Pancreas (tissue), 10 donors: ENCODE data around the gene NAV2. TPM values are rescaled to one million over a fixed set of nuclear protein-coding genes. Genes with fewer than 3 reads are reported as not detected.

Experiments used
- ATAC-seq, 4 donors: fragments of 200-7000 bp; cut with Tn5 transposase; one replicate each; pipeline versions ENCODE4 v1.8.0 to v1.9.1; 2020; ENCODE audit warnings: mild to moderate bottlenecking in 4 of 4, moderate library complexity in 4 of 4
- DNase-seq, 6 donors: peaks; one replicate each; pipeline ENCODE4 v3.0.0-alpha.2; 2020
- FAIRE-seq: peaks from 2 replicates; lab custom pipeline; 2012; peaks lifted over from hg19 to GRCh38; lab: Jason Lieb, UNC
- H3K27ac ChIP-seq, 4 donors: fragments of 200-600 bp; sonication (generic); 1 replicate in 3 of 4; 2 replicates in 1 of 4; pipeline versions ENCODE4 v1.5.0 to v1.8.0; 2020
- H3K27me3 ChIP-seq, 4 donors: fragments of 200-600 bp; one replicate each; pipeline ENCODE4 v1.8.0; 2021
- H3K36me3 ChIP-seq, 3 donors: fragments of 200-600 bp; sonication (generic) in 1 of 3; one replicate each; pipeline versions ENCODE4 v1.5.0 to v1.8.0; 2020 to 2021
- H3K4me1 ChIP-seq, 3 donors: fragments of 200-600 bp; one replicate each; pipeline ENCODE4 v1.8.0; 2021
- H3K4me3 ChIP-seq, 4 donors: fragments of 200-600 bp; sonication (generic) in 2 of 4; one replicate each; pipeline versions ENCODE4 v1.5.0 to v1.8.0; 2020 to 2021
- H3K9me3 ChIP-seq, 4 donors: fragments of 200-600 bp; one replicate each; pipeline ENCODE4 v1.8.0; 2021
- CTCF ChIP-seq, 4 donors: fragments of 200-600 bp; sonication (generic) in 3 of 4; IDR thresholded peaks; one replicate each; pipeline versions ENCODE4 v1.5.0 to v1.8.0; 2021; ENCODE audit warnings: antibody characterized with exemption in 4 of 4
- WGBS, 2 donors: extraction: QIAGEN DNeasy Blood & Tissue Kit; methylation state at CpG; one replicate each; pipeline ENCODE4 v1.1.7; 2013; 5-methylcytosine and 5-hydroxymethylcytosine counted together
- intact Hi-C, 3 donors: fragments of 100-400 bp; cut with DNase I; formaldehyde crosslinking; loops; one replicate each; pipeline versions ENCODE4 v1.11.1 to v1.14.2; 2022
- polyA plus RNA-seq, 2 donors: library from polyadenylated mRNA; stranded (reverse); fragments of 200-250 nt; gene quantifications; one replicate each; pipeline ENCODE4 v1.2.3, GENCODE V29; 2013
- total RNA-seq, 6 donors: library from RNA; stranded (reverse); fragmentation: NEBNext Ultra II Directional in 4 of 6; extraction: Animal tissue kit (Norgen Biotek cat#: 25700) in 4 of 6; gene quantifications; one replicate each; pipeline versions ENCODE4 v1.2.1 to v1.2.4, GENCODE V29; 2021 to 2023
- donor health status: healthy with polysubstance abuse.
- donor health status: DM: no; HTN: no; CAD: no; lungs with moderate emphysema.
- donor health status: DM: no; HTN: no; CAD: no.
- donor health status: control.
- donor health status: control.
- donor health status: Bipolar disorder and iron deficiency.
- donor health status: DM: yes; HTN: yes; CAD: no.
- donor health status: DM: no; HTN: no; CAD: no.
- donor health status: DM: no; HTN: no; CAD: no.
- donor health status: DM: yes; HTN: yes; CAD: no.

Gene NAV2
- total and polyA plus RNA-seq, 8 donors = 5.8 to 26.9 (median 16.3) TPM

GRCh38 chr11:19915808-19916207, 203.2 kb downstream of the NAV2 start:
- FAIRE-seq (no peak), ATAC-seq (no peak), DNase-seq (no peak)
- no peak for TF ChIP-seq CTCF (IDR thresholded peaks at IDR 0.05)
- intact Hi-C loops = no loop called here
- Histone ChIP-seq H3K4me3 (no peak overlapping the region), H3K36me3 (no peaks in the 10 kb centered on the region), H3K4me1 (peaks cover 5 to 16% (median 15%) of the 10 kb centered on the region in 3 donors), H3K27ac (no peak overlapping the region), H3K9me3 (no peaks in the 10 kb centered on the region), H3K27me3 (no peaks in the 10 kb centered on the region)
- WGBS, 2 donors = 79 to 81% methylated on average over 1 of the region's 1 CpG

- no peaks in the 10 kb centered on the region for H3K36me3 ChIP-seq
- H3K4me3 ChIP-seq = no peak overlapping the region
- no peak for FAIRE-seq
- H3K27ac ChIP-seq = no peak overlapping the region
- DNase-seq = no peak
- ATAC-seq = no peak
- H3K4me1 ChIP-seq = peaks cover 5 to 14% (median 14%) of the 10 kb centered on the region in 3 donors
- no peak for TF ChIP-seq CTCF (IDR thresholded peaks at IDR 0.05)
- 97 to 100% methylated on average over 1 of the region's 1 CpG for WGBS, 2 donors
- intact Hi-C loops = no loop called here
- H3K9me3 ChIP-seq = no peaks in the 10 kb centered on the region
- H3K27me3 ChIP-seq = no peaks in the 10 kb centered on the region
These were observed 204.4 kb downstream of the NAV2 start for GRCh38 chr11:19917069-19917468.

GRCh38 chr11:19918302-19919049, 205.8 kb downstream of the NAV2 start:
- Histone ChIP-seq H3K36me3 (no peaks in the 10 kb centered on the region), H3K4me3 (no peak overlapping the region), H3K27ac (peak overlapping the region in 1 of 4 donors; percentile 45), H3K27me3 (no peaks in the 10 kb centered on the region), H3K4me1 (peaks cover 5 to 7% (median 6%) of the 10 kb centered on the region in 3 donors), H3K9me3 (no peaks in the 10 kb centered on the region)
- DNase-seq (no peak), ATAC-seq (no peak), FAIRE-seq (no peak)
- WGBS, 2 donors = 95 to 96% methylated on average over 5 of the region's 5 CpGs
- TF ChIP-seq CTCF (IDR thresholded peaks at IDR 0.05) = no peak
- intact Hi-C loops = no loop called here

GRCh38 chr11:19919050-19919561, 206.5 kb downstream of the NAV2 start:
- H3K36me3 ChIP-seq = no peaks in the 10 kb centered on the region
- intact Hi-C loops = no loop called here
- peak; percentile 98 to 99 (median 98) for ATAC-seq
- 71 to 80% methylated on average over 7 of the region's 7 CpGs for WGBS, 2 donors
- no peak overlapping the region for H3K4me3 ChIP-seq
- TF ChIP-seq CTCF (IDR thresholded peaks at IDR 0.05) = no peak
- peak; percentile 50 to 77 (median 64) for DNase-seq
- H3K9me3 ChIP-seq = no peaks in the 10 kb centered on the region
- H3K27ac ChIP-seq = peak overlapping the region in 1 of 4 donors; percentile 45
- H3K27me3 ChIP-seq = no peaks in the 10 kb centered on the region
- peaks cover under 1% of the 10 kb centered on the region in 3 donors for H3K4me1 ChIP-seq
- FAIRE-seq = no peak

DNA sequence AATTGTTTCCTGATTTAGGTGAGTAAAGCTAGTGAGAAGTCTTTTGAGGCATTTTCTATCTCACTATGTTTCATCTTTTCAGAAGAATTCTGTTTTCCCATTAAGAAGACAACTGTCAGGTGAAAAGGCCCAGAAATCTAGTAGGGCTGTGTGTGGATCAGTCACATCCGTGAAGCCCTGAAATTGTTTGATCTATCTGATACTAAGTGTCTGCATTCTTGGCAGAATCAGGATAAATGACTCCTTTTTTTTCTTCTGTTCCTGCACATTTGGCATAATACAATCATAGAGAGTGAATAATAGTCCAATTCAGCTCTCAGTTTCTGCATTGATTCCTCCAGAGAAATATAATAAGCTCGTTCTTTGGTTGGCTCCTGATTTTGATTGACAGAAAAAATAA, 208.3 kb downstream of the NAV2 start:
- DNase-seq (no peak), ATAC-seq (no peak), FAIRE-seq (no peak)
- H3K9me3 ChIP-seq = no peaks in the 10 kb centered on the region
- H3K36me3 ChIP-seq = no peaks in the 10 kb centered on the region
- no peak for TF ChIP-seq CTCF (IDR thresholded peaks at IDR 0.05)
- WGBS, 2 donors = 59% methylated on average over 2 of the region's 2 CpGs
- no peak overlapping the region for H3K27ac ChIP-seq
- intact Hi-C loops = no loop called here
- H3K4me3 ChIP-seq = no peak overlapping the region
- no peaks in the 10 kb centered on the region for H3K4me1 ChIP-seq
- no peaks in the 10 kb centered on the region for H3K27me3 ChIP-seq
